ENCODE data around the gene ZNF749.

Gene ZNF749

GRCh38 chr19:57435062-57435978, at the start of gene ZNF749:
Gene ZNF749 (plus strand): TSS chr19:57435325. CDS start chr19:57435579, 254 bp downstream.
- Histone ChIP-seq H3K36me3 (ENCODE audit: insufficient read depth, low read depth, low read length) (peaks cover 19% of the 10 kb centered on the region; the same call in 1 of the 2 replicates), H3K9ac (ENCODE audit: low read depth, low read length) (peak within 1 kb of the TSS; percentile 79), H3K4me3 (ENCODE audit: low read length) (peak within 1 kb of the TSS; percentile 82), H3K9me3 (ENCODE audit: insufficient read depth, low read depth, low read length) (no peaks in the 10 kb centered on the region), H3K4me1 (ENCODE audit: insufficient read depth, low read length) (no peaks in the 10 kb centered on the region), H3K27me3 (ENCODE audit: insufficient read depth, low read length) (no peaks in the 10 kb centered on the region), H3K27ac (ENCODE audit: low read length) (peak within 1 kb of the TSS; percentile 62)

GRCh38 chr19:57389194-57389729, 45.9 kb upstream of the ZNF749 start:
- Histone ChIP-seq H3K27ac (ENCODE audit: low read length) (peak overlapping the region; percentile 26), H3K9ac (ENCODE audit: low read depth, low read length) (peak overlapping the region; percentile 36; the same call in 1 of the 2 replicates)

GRCh38 chr19:57389730-57390598, 45.2 kb upstream of the ZNF749 start, which contains the start of gene ZNF548:
Gene ZNF548 (plus strand): TSS chr19:57389854. CDS start chr19:57390100, 246 bp downstream.
- Histone ChIP-seq H3K27me3 (ENCODE audit: insufficient read depth, low read length) (no peaks in the 10 kb centered on the region), H3K4me3 (ENCODE audit: low read length) (peak within 1 kb of the TSS; percentile 92), H3K9me3 (ENCODE audit: insufficient read depth, low read depth, low read length) (no peaks in the 10 kb centered on the region), H3K36me3 (ENCODE audit: insufficient read depth, low read depth, low read length) (peaks cover 4% of the 10 kb centered on the region; the same call in 1 of the 2 replicates), H3K27ac (ENCODE audit: low read length) (peak within 1 kb of the TSS; percentile 26), H3K9ac (ENCODE audit: low read depth, low read length) (peak within 1 kb of the TSS; percentile 88), H3K4me1 (ENCODE audit: insufficient read depth, low read length) (no peaks in the 10 kb centered on the region)

More at GRCh38 chr19:57389194-57389729, 45.9 kb upstream of the ZNF749 start:
- no peaks in the 10 kb centered on the region for H3K9me3 ChIP-seq (ENCODE audit: insufficient read depth, low read depth, low read length)
- H3K27me3 ChIP-seq (ENCODE audit: insufficient read depth, low read length), result no peaks in the 10 kb centered on the region
- peaks cover 1% of the 10 kb centered on the region; the same call in 1 of the 2 replicates for H3K36me3 ChIP-seq (ENCODE audit: insufficient read depth, low read depth, low read length)
- no peaks in the 10 kb centered on the region for H3K4me1 ChIP-seq (ENCODE audit: insufficient read depth, low read length)
- H3K4me3 ChIP-seq (ENCODE audit: low read length), result peak overlapping the region; percentile 53

- H3K27me3 ChIP-seq (ENCODE audit: insufficient read depth, low read length), result no peaks in the 10 kb centered on the region
- H3K4me3 ChIP-seq (ENCODE audit: low read length), result no peak overlapping the region
- no peak overlapping the region for H3K27ac ChIP-seq (ENCODE audit: low read length)
- no peak overlapping the region for H3K9ac ChIP-seq (ENCODE audit: low read depth, low read length)
- no peaks in the 10 kb centered on the region for H3K4me1 ChIP-seq (ENCODE audit: insufficient read depth, low read length)
- H3K36me3 ChIP-seq (ENCODE audit: insufficient read depth, low read depth, low read length), result peaks cover 27% of the 10 kb centered on the region
- H3K9me3 ChIP-seq (ENCODE audit: insufficient read depth, low read depth, low read length), result peaks cover 9% of the 10 kb centered on the region
These were observed 39.4 kb upstream of the ZNF749 start for GRCh38 chr19:57395710-57396109.

GRCh38 chr19:57398868-57399267, 36.3 kb upstream of the ZNF749 start:
- Histone ChIP-seq H3K9ac (ENCODE audit: low read depth, low read length) (no peak overlapping the region), H3K4me1 (ENCODE audit: insufficient read depth, low read length) (no peaks in the 10 kb centered on the region), H3K27me3 (ENCODE audit: insufficient read depth, low read length) (no peaks in the 10 kb centered on the region), H3K4me3 (ENCODE audit: low read length) (no peak overlapping the region), H3K9me3 (ENCODE audit: insufficient read depth, low read depth, low read length) (peaks cover 20% of the 10 kb centered on the region), H3K27ac (ENCODE audit: low read length) (no peak overlapping the region), H3K36me3 (ENCODE audit: insufficient read depth, low read depth, low read length) (peaks cover 27% of the 10 kb centered on the region)

- Histone ChIP-seq H3K27ac (ENCODE audit: low read length) (no peak overlapping the region), H3K4me1 (ENCODE audit: insufficient read depth, low read length) (no peaks in the 10 kb centered on the region), H3K9ac (ENCODE audit: low read depth, low read length) (no peak overlapping the region), H3K36me3 (ENCODE audit: insufficient read depth, low read depth, low read length) (peaks cover 9% of the 10 kb centered on the region), H3K9me3 (ENCODE audit: insufficient read depth, low read depth, low read length) (peaks cover 14% of the 10 kb centered on the region; the same call in 1 of the 2 replicates), H3K27me3 (ENCODE audit: insufficient read depth, low read length) (no peaks in the 10 kb centered on the region), H3K4me3 (ENCODE audit: low read length) (no peak overlapping the region)
These were observed 31.2 kb upstream of the ZNF749 start for GRCh38 chr19:57403737-57404563.

GRCh38 chr19:57406516-57407123, 28.5 kb upstream of the ZNF749 start:
- Histone ChIP-seq H3K9ac (ENCODE audit: low read depth, low read length) (no peak overlapping the region), H3K27ac (ENCODE audit: low read length) (no peak overlapping the region), H3K9me3 (ENCODE audit: insufficient read depth, low read depth, low read length) (peaks cover 11% of the 10 kb centered on the region; the same call in 1 of the 2 replicates), H3K36me3 (ENCODE audit: insufficient read depth, low read depth, low read length) (no peaks in the 10 kb centered on the region), H3K27me3 (ENCODE audit: insufficient read depth, low read length) (no peaks in the 10 kb centered on the region), H3K4me1 (ENCODE audit: insufficient read depth, low read length) (no peaks in the 10 kb centered on the region), H3K4me3 (ENCODE audit: low read length) (no peak overlapping the region)

GRCh38 chr19:57410877-57411671, 24.1 kb upstream of the ZNF749 start, which contains the start of gene ZNF17:
Gene ZNF17 (plus strand): TSS chr19:57411161. CDS start chr19:57413616, 2,455 bp downstream.
- no peaks in the 10 kb centered on the region for H3K36me3 ChIP-seq (ENCODE audit: insufficient read depth, low read depth, low read length)
- H3K27me3 ChIP-seq (ENCODE audit: insufficient read depth, low read length), result no peaks in the 10 kb centered on the region
- H3K9ac ChIP-seq (ENCODE audit: low read depth, low read length), result peak within 1 kb of the TSS; percentile 78
- H3K9me3 ChIP-seq (ENCODE audit: insufficient read depth, low read depth, low read length), result no peaks in the 10 kb centered on the region
- H3K4me1 ChIP-seq (ENCODE audit: insufficient read depth, low read length), result peaks cover 4% of the 10 kb centered on the region; the same call in 1 of the 2 replicates
- no peak within 1 kb of the TSS for H3K27ac ChIP-seq (ENCODE audit: low read length)
- peak within 1 kb of the TSS; percentile 91 for H3K4me3 ChIP-seq (ENCODE audit: low read length)

- H3K36me3 ChIP-seq (ENCODE audit: insufficient read depth, low read depth, low read length), result peaks cover 35% of the 10 kb centered on the region
- H3K4me3 ChIP-seq (ENCODE audit: low read length), result no peak overlapping the region
- H3K27me3 ChIP-seq (ENCODE audit: insufficient read depth, low read length), result no peaks in the 10 kb centered on the region
- no peaks in the 10 kb centered on the region for H3K9me3 ChIP-seq (ENCODE audit: insufficient read depth, low read depth, low read length)
- no peak overlapping the region for H3K9ac ChIP-seq (ENCODE audit: low read depth, low read length)
- H3K4me1 ChIP-seq (ENCODE audit: insufficient read depth, low read length), result no peaks in the 10 kb centered on the region
- H3K27ac ChIP-seq (ENCODE audit: low read length), result no peak overlapping the region
These were observed 15.7 kb upstream of the ZNF749 start for GRCh38 chr19:57419439-57419838.

GRCh38 chr19:57421037-57421436, 14.1 kb upstream of the ZNF749 start:
- Histone ChIP-seq H3K4me1 (ENCODE audit: insufficient read depth, low read length) (no peaks in the 10 kb centered on the region), H3K4me3 (ENCODE audit: low read length) (no peak overlapping the region), H3K27me3 (ENCODE audit: insufficient read depth, low read length) (no peaks in the 10 kb centered on the region), H3K36me3 (ENCODE audit: insufficient read depth, low read depth, low read length) (peaks cover 35% of the 10 kb centered on the region), H3K9ac (ENCODE audit: low read depth, low read length) (no peak overlapping the region), H3K27ac (ENCODE audit: low read length) (no peak overlapping the region), H3K9me3 (ENCODE audit: insufficient read depth, low read depth, low read length) (no peaks in the 10 kb centered on the region)

Data from iPS-20b (cell line).